ENCODE data around the gene TRIO.

TRIO gene

GRCh38 chr5:14101922-14102321 lies 41.2 kb upstream of the TRIO start:
- Histone ChIP-seq H3K27ac (ENCODE audit: low read depth, low read length) (no peak overlapping the region), H3F3A (ENCODE audit: control insufficient read depth, insufficient read depth) (no peaks in the 10 kb centered on the region)
- TF ChIP-seq CTCF (IDR thresholded peaks at IDR 0.05; ENCODE audit: low read depth, low read length, poor library complexity, severe bottlenecking) (no peak), EZH2phosphoT487 (IDR thresholded peaks at IDR 0.05; ENCODE audit: borderline replicate concordance, low read length) (no peak)

GRCh38 chr5:14102666-14103065 lies 40.5 kb upstream of the TRIO start:
- H3K9me2 ChIP-seq (replicated peaks; ENCODE audit: control insufficient read depth, low read length): no peaks in the 10 kb centered on the region
- H4K20me1 ChIP-seq (ENCODE audit: control insufficient read depth, insufficient read depth, low read depth, low read length): no peaks in the 10 kb centered on the region
- H3F3A ChIP-seq (ENCODE audit: control insufficient read depth, insufficient read depth): no peaks in the 10 kb centered on the region
- H3K36me3 ChIP-seq (ENCODE audit: control insufficient read depth, low read length): no peaks in the 10 kb centered on the region
- no peak overlapping the region for H3K4me2 ChIP-seq (ENCODE audit: low read length)
- TF ChIP-seq CTCF (IDR thresholded peaks at IDR 0.05; ENCODE audit: low read depth, low read length, poor library complexity, severe bottlenecking): no peak
- TF ChIP-seq EZH2phosphoT487 (IDR thresholded peaks at IDR 0.05; ENCODE audit: borderline replicate concordance, low read length): no peak
- no peak overlapping the region for H3K27ac ChIP-seq (ENCODE audit: low read depth, low read length)
- H3K4me1 ChIP-seq (ENCODE audit: control insufficient read depth, low read length): peaks cover 21% of the 10 kb centered on the region
- H3K9me3 ChIP-seq (ENCODE audit: control insufficient read depth, insufficient read depth, low read length): no peaks in the 10 kb centered on the region
- H3K79me2 ChIP-seq (ENCODE audit: control insufficient read depth, low read length): no peaks in the 10 kb centered on the region
- H3K27me3 ChIP-seq (ENCODE audit: control insufficient read depth, low read length): peaks cover 10% of the 10 kb centered on the region
- H3K4me3 ChIP-seq (ENCODE audit: low read length): no peak overlapping the region

More at GRCh38 chr5:14101922-14102321, 41.2 kb upstream of the TRIO start:
- Histone ChIP-seq H3K36me3 (ENCODE audit: control insufficient read depth, low read length) (no peaks in the 10 kb centered on the region), H3K79me2 (ENCODE audit: control insufficient read depth, low read length) (no peaks in the 10 kb centered on the region), H3K4me3 (ENCODE audit: low read length) (no peak overlapping the region), H3K9me3 (ENCODE audit: control insufficient read depth, insufficient read depth, low read length) (no peaks in the 10 kb centered on the region), H3K27me3 (ENCODE audit: control insufficient read depth, low read length) (peaks cover 3% of the 10 kb centered on the region; the same call in 1 of the 2 replicates), H3K9me2 (replicated peaks; ENCODE audit: control insufficient read depth, low read length) (no peaks in the 10 kb centered on the region), H3K4me2 (ENCODE audit: low read length) (no peak overlapping the region), H4K20me1 (ENCODE audit: control insufficient read depth, insufficient read depth, low read depth, low read length) (no peaks in the 10 kb centered on the region), H3K4me1 (ENCODE audit: control insufficient read depth, low read length) (peaks cover 13% of the 10 kb centered on the region)

GRCh38 chr5:14105718-14106410 lies 37.3 kb upstream of the TRIO start:
- H3F3A ChIP-seq (ENCODE audit: control insufficient read depth, insufficient read depth): no peaks in the 10 kb centered on the region
- no peaks in the 10 kb centered on the region for H4K20me1 ChIP-seq (ENCODE audit: control insufficient read depth, insufficient read depth, low read depth, low read length)
- no peaks in the 10 kb centered on the region for H3K9me3 ChIP-seq (ENCODE audit: control insufficient read depth, insufficient read depth, low read length)
- no peak overlapping the region for H3K4me3 ChIP-seq (ENCODE audit: low read length)
- no peak for TF ChIP-seq EZH2phosphoT487 (IDR thresholded peaks at IDR 0.05; ENCODE audit: borderline replicate concordance, low read length)
- no peak for TF ChIP-seq CTCF (IDR thresholded peaks at IDR 0.05; ENCODE audit: low read depth, low read length, poor library complexity, severe bottlenecking)
- H3K9me2 ChIP-seq (replicated peaks; ENCODE audit: control insufficient read depth, low read length): no peaks in the 10 kb centered on the region
- H3K79me2 ChIP-seq (ENCODE audit: control insufficient read depth, low read length): no peaks in the 10 kb centered on the region
- peak overlapping the region; percentile 44 for H3K4me2 ChIP-seq (ENCODE audit: low read length)
- peaks cover 20% of the 10 kb centered on the region for H3K27me3 ChIP-seq (ENCODE audit: control insufficient read depth, low read length)
- no peak overlapping the region for H3K27ac ChIP-seq (ENCODE audit: low read depth, low read length)
- H3K4me1 ChIP-seq (ENCODE audit: control insufficient read depth, low read length): peaks cover 35% of the 10 kb centered on the region
- H3K36me3 ChIP-seq (ENCODE audit: control insufficient read depth, low read length): no peaks in the 10 kb centered on the region
